Effector CD8-positive, alpha-beta T cell (primary cell): ENCODE results near the gene ZNF384.
A peak's percentile ranks its signal among the peaks of the same experiment; 100 is the strongest.

Experiments used
- DNase-seq: peaks from one replicate; lab custom pipeline; 2025; lab: John Stamatoyannopoulos, UW

Gene ZNF384

GRCh38 chr12:6653342-6653741 is 35.8 kb downstream of the ZNF384 start:
- no peak for DNase-seq

- no peak for DNase-seq
Observed at GRCh38 chr12:6652391-6652790, 36.8 kb downstream of the ZNF384 start.

GRCh38 chr12:6650832-6651231 is 38.3 kb downstream of the ZNF384 start:
- no peak for DNase-seq

DNA sequence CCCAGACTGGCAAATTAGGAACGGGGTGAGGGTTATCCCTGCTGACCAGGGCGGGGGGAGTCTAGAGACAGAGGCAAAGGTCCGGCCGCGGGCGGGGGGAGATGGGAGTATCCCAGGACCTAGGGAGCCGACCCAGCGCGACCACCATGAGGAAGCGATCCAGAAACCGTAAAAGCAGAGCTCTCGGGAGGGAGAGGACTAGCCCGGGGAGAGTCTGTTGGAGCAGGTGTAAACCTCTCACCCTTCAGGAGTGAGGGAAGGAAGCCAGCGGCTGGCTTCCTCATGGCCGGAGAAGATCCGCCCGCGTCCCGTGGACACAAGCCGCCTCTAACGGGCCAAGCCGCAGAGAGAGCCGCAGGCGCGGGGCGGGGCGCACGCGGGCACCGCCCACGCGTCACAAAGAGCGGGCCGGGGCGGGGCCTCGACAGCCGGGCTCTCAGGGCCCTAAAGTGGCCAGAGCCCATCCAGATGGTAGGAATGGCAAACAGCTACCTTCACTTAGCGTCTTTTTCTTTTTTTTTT is 42.0 kb downstream of the ZNF384 start, which contains the start of gene ACRBP:
TSS of gene ACRBP (minus strand) at position 350 of the 522 bp plus-strand sequence. CDS start at position 284, 66 bp downstream.
- peak; percentile 32 for DNase-seq

GRCh38 chr12:6646276-6647082 is 42.7 kb downstream of the ZNF384 start:
- no peak for DNase-seq

DNA sequence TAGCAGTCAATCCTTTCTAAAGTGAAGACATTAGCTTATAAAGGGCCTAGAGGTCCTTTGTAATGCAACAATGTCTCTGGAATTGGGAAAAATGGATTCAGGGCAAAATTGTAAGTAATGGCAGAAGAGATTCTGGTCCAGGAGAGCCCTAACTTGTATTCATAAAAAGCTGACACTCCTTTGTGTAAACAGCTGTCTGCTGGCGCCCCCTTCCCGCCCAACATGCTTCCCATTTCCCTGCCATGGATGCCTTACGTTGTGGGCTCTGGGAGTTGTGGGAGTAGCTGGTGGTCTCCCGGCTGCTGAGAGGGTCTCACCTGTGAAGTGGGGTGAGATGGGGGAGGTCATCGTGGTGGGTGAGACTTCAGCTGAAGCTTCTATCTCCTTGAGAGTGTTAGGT is 44.3 kb downstream of the ZNF384 start:
- DNase-seq, result no peak

DNA sequence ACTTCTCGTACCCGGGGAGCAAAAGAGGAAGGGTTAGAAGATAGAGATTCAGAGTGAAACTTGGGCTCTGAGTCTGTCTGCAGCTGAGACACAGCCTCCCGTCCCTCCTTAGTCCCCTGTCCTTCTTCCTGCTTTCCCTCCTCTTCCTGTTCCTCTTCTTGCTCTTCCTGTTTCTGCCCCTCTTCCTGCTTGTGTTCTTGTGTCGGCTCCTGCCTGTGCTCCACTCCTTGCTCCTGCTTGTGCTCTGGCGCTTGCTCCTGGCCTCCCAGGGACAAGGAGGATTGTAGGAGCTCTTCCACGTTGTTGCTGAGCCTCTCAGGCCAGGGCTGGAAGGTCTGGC is 44.9 kb downstream of the ZNF384 start:
- DNase-seq, result no peak

DNA sequence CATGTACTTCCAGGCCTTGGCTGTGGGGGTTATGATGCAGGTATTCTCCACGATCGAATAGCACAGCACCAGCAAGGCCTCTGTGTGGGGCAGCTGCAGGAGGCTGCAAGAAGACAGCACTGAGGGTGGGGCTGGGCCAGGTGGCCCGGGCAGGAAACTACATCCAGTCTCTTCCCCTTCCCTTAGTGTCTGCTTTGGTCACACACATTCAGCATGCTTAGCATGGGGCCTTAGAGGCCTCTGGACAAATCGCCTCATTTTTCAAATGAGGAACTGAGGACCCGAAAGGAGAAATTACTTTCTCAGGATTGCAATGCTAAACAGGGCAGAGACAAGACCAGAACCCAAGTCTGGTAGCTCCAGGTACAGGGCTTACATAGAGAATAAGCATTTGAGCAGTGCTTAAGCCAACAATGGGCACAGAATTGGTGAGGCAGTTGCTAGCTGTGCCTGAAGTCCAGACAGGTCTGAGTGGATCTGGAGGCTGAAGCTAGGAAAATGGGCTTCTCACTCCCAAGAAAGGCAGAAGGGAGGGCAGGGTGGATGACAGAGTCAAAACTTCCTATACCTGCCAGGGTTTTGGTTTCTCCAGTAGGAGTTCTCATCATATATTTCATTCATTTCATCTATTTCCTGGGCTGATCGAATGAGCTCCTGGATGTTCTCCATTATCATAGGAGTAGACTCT is 45.5 kb downstream of the ZNF384 start:
- DNase-seq, result no peak

- DNase-seq, result no peak
Observed at GRCh38 chr12:6641131-6641530, 48.0 kb downstream of the ZNF384 start.

DNA sequence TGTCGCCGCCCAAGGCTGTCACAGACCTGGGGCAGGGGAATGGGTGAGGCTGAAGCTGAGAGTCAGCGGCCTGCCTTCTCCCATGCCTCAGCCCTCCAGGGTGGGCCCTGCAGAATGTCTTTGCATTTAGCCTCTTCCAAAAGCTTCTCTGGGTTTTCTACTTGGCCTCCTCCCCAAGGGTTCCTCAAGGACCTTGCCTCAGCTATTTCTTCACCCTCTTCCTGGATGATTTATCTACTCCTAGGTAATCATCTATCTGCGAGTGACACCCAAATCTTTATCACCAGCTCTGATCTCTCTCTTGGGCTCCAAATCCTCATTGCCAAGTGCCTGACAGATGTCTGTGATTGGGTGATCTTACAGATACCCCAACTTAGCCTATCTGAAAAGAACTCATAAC is 48.7 kb downstream of the ZNF384 start:
- no peak for DNase-seq

DNA sequence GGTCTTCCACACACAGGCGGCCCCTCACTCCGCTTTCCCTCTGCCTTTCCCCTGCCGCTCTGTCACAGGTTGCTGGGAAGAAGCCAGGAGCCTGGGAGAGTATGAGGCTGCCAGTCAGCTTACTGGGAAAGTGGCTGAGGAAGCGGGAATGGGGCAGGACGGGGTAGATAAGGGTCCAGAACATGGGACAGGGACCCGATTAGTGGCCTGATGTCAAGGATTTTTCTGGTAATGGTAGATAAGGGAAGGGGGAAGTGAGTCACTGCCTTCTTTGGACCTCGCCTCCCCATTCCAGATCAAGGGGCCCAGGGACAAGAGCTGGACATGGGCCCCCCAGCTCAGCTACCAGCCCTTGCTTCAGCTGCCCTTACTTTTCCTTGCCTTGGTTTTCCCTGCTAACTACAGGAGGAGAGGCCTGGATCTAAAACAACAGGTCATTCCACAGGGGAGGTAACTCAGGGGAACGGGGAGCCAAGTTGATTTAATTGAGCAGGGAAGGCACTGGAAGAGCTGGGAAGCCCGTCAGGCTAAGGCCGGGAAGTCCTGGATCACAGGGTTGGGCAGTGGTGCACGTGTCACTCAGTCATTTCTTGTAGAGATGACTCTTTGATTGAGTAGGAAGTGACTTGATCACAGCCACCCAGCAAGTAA is 49.9 kb downstream of the ZNF384 start:
- no peak for DNase-seq

DNA sequence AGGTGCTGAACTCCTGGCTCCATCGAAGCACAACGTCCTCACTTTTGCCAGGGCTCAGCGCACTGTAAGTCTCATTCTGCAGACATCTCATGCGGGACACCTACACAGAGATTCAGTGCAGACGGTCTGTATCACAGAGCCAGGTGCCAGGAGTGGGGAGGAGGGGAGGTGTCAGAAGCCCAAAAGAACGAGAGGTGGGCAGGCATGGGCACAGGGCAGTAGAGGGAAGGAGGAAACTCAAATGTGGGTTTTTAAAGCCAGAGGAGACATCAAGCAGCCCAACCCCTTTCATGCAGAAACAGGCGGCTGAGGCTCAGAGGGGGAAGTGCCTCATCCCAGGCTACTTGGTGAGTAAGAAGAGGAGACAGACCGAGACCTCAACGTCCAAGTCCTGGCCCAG is 50.9 kb downstream of the ZNF384 start:
- no peak for DNase-seq

- DNase-seq, result no peak
Observed at GRCh38 chr12:6635856-6636531, 53.2 kb downstream of the ZNF384 start, which contains the start of gene LPAR5. LPAR5 (minus strand) TSS chr12:6635959; CDS start chr12:6621248, 14,711 bp downstream.

GRCh38 chr12:6635375-6635855 is 53.8 kb downstream of the ZNF384 start:
- peak; percentile 11 for DNase-seq

DNA sequence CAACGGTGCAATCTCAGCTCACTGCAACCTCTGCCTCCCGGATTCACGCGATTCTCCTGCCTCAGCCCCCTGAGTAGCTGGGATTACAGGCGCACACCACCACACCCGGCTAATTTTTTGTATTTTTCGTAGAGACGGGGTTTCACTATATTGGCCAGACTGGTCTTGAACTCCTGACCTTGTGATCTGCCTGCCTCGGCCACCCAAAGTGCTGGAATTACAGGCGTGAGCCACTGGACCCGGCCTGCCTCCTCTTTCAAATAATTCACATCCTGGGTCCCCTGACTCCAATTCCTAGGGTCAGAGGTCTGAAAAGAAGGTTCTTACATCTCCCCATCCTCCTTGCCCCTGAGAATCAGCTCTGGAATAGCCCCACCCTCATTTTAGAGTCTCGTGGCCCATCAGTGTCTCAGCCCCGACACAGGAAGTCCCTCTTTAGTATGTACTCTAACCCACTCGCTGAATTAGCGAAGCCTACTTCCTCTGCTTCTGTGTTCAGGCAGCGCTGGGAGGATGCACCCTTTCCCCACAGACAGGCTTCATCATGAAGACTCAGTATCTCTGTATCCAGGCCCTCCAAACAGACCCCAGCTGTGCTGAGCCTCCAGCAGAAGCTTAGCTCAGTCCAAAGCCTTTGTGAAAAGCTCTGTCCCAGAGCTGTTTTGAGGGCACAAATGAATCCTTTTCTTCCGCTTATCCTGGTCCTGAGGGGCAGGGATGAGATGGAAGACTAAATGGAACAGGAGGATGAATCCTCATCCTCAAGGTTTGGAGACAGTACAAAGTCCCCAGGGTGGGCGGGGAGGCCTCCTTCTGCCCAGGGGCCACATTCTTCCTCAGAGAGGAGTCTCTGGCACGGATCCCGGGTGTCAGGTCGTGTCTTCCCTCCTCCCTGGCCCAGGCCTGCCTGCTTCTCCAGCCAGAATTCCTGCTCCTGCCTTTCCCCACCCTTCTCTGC is 56.9 kb downstream of the ZNF384 start:
- DNase-seq, result peak; percentile 17

DNA sequence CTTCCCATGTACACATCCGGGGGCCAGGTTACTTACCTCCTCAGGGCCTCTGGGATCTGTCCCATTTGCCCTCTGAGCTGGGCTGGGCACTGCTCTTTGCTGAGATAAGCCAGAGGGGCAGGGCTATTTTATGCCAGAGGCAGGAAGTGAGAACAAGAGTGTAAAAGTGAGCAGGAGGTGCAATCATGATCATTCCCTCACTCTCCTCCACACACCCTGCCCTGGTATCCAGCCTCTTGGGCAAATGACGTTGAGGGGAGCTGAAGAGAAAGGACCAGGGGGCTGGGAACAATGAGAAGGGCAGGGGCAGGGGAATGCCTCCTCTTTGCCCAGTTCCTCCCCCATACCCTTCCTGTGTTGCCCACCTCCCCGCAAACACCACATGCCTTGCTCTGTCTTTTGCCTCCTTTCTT is 57.6 kb downstream of the ZNF384 start:
- DNase-seq, result no peak

DNA sequence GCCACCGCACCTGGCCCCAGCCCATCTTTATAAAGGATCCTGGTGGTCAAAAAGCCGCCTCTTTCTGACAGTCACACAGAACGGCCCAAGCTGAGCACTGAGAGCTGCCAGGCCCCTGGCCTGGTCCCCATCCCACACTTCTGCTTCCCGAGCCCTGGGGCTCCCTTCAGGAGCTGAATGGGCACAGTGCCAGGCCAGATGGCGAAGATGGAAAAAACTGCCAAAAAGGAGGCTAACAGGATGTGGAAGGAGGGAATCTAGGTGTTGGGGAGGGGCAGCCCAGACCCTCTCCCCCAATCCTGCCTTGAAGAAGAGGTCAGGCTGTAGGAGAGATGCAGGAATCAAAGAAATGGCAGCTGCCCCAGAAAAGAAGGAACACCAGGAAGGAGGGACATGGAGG is 58.4 kb downstream of the ZNF384 start:
- DNase-seq, result no peak

DNA sequence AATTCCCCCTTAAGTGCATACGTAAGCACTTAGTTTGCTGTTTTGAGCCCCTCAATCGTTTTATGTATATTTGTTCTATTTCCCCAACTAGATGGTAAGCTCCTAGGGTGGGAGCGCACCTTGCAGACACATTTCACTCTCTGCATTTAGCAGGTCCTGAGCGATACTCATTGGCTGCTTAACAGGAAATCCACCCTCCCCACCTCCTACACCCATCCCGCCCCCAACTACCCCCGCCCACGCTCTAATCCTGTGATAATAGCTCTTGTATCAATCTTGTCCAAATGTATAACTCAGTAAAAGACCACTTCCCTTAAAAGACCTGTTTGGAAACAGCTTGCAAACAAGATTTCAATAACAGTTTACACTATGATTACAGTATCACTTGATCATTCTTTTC is 61.6 kb downstream of the ZNF384 start:
- peak; percentile 55 for DNase-seq

GRCh38 chr12:6626654-6627283 is 62.4 kb downstream of the ZNF384 start:
- DNase-seq, result no peak

- no peak for DNase-seq
Observed at GRCh38 chr12:6620885-6621274, 68.3 kb downstream of the ZNF384 start.
